PC-3 (cell line): ENCODE measurements around the gene TAF1C.

Experiments used
- CTCF ChIP-seq: fragments of 300-600 bp; sonication (generic); conservative IDR thresholded peaks from 2 replicates; pipeline ENCODE4 v1.5.1; 2017; ENCODE audit warnings: antibody characterized with exemption, low read depth, mild to moderate bottlenecking, low read length
- EZH2 ChIP-seq: fragments of 300-600 bp; sonication (generic); IDR thresholded peaks from one replicate; pipeline ENCODE4 v1.6.1; 2017; ENCODE audit warnings: antibody characterized with exemption, mild to moderate bottlenecking, low read length; ENCODE audit not compliant: unreplicated experiment
- EZH2phosphoT487 ChIP-seq: fragments of 300-600 bp; sonication (generic); IDR thresholded peaks from 2 replicates; pipeline ENCODE4 v1.6.1; 2018; ENCODE audit warnings: mild to moderate bottlenecking, antibody characterized with exemption, low read length, borderline replicate concordance

GRCh38 chr16:84155771-84156170, 31.1 kb downstream of the TAF1C start:
- TF ChIP-seq CTCF = no peak
- TF ChIP-seq EZH2phosphoT487 = no peak
- TF ChIP-seq EZH2 = no peak
